ENCODE data around the gene CDC42BPG.

CDC42BPG gene

DNA sequence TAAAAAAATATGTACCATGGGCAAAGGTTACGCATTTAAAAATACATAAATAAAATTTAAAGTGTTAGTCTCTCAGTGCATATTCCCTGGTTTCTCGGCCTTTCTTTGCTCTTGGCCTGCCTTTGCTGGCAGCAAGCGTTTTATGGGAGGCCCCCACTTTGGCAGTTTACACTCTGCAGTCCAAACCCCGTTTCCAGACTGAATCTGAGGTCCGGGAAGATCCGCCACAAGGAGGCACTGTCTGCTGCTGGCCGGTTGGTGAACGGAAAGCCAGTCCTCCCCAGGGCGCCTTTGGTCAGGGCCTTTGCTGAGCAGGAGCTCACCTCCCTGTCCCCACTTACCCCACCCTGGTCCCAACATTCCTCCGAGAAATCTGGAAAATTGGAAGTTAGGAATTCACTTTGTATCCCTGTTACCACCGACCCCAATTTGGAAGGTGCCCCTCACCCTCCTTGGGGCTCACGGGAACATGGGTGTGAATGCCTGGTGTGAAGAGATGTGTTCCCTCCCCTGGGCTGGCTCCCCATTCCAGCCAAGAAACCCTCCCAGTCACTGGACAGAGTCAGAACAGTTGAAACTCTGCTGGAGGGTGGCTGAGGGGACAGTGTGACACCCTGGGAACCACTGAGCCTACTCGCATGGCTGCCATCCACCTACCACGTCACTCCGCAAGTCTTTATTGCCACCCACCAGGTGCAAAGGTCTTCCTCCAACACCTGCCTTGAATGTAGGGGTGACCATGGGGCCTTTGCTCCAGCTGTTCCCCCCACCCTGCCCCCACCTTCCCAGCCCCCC lies 56.7 kb downstream of the CDC42BPG start:
- peak in 1 of 3 experiments; percentile 21 for DNase-seq

- DNase-seq: no peak
These were observed 58.1 kb downstream of the CDC42BPG start for GRCh38 chr11:64786308-64786707.

- no peak for DNase-seq
These were observed 59.5 kb downstream of the CDC42BPG start for GRCh38 chr11:64784813-64785581.

DNA sequence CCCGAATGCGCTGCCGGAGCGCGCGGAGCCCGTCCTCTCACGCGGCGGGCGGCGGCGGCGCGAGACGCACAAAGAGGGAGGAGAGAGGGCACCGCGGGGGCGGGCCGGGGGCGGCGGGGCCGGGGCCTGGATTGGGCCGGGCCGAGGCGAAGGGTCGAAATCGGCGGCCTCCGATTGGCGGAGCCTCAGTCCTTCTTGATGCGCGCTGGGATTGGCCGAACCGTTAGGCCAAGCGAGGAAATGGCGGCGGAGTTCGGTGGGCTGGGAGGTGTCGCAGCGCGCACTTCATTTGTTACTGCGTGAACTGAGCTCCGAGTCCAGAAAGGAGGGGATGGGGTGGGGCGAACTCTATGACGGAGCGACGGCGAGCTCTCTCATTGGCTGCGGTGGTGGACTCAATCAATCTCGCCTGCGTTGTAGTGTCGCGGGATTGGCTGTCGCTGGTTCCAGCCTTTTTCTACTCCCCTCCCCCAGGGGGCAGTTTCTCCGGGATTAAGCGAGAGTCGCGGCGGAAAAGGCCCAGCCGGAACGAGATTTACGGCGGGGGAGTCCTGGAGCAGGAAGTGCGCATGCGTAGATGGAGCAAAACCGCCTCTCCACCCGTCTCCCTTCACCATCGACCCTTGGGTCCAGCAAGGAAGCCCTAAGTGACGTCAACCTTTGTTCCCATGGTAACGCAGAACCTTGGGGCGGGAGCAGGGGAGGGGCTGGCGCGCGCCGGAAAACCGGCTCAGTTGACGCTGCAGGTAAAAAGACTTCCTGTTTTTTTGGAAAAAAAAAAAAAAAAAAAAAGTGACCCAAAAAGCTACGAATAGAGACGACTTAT lies 65.8 kb downstream of the CDC42BPG start, which contains the start of gene SF1:
SF1 (minus strand) TSS at position 70 of the 826 bp plus-strand sequence. CDS start 150 bp downstream, outside the sequence.
- DNase-seq: peak; percentile 99 to 100 (median 100)

DNA sequence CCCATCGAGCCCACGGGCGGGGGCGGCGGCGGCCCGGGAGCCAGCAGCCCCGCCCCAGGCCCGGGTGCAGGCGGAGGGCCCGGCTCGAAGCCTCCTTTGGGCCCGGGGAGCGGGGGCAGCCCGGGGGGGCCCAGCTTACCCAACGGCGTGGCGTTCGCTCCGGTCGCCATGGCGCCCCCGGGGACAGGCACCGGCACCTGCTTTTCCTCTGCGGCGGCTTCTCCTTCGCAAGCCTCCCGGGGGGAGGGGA lies 66.3 kb downstream of the CDC42BPG start:
- DNase-seq: no peak

DNA sequence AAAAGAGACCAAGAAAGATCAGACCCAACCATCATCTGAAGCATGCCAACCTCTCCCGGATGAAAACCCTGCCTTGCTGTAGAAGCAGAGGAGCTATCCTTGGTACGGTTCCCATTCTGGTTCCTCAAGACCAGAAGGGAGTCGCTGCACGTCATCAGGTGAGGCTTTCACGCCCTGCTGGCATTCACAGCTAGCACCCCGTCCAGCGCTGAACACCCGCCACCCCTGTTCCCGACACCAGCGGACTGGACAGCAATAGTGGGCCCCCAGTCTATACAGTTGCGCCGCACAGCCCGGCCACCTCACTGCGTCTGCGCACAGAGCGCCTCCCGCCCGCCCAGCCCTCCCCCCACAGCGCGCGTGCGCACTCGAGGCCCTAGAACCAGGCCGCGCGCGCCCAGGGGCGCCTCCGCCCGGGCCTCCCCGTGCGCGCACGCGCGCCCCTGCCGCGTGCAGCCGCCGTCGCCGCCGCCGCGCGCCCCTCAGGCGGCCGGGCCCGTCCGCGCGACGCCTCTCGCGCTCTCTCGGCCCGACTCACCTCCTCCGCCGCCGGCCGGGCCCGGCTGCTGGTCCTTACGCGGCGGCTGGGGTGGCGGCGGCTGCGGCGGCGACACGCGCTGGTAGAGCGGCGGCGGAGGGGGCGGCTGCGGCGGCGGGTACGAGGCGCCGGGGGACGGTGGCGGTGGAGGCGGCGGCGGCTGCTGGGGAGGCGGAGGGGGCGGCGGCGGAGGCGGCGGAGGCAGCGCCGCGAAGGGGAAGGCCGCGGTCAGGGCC lies 66.8 kb downstream of the CDC42BPG start:
- peak; percentile 85 to 90 (median 89) for DNase-seq

DNA sequence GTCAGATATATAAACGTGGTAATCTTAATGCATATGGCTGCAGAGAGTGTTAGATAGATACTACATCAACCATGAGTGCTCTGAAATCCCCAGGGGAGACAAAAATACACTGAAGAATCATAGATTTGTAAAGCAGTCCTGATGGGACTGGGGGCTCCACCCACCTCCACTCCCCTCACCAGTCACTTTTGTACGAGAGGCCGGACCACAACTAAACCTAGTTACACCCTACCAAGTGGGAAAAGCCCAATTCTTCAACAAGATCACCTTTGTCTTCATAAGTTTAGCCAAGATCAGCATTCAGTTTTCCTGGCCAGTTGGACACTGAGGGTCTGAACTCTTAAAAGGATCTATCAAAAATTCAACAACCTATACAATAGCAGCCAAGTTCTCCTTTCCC lies 67.6 kb downstream of the CDC42BPG start:
- peak in 1 of 3 experiments; percentile 42 for DNase-seq

GRCh38 chr11:64776425-64776824 lies 68.0 kb downstream of the CDC42BPG start:
- DNase-seq: no peak

GRCh38 chr11:64774144-64774543 lies 70.3 kb downstream of the CDC42BPG start:
- DNase-seq: no peak

All from NCI-H1417 (cell line).